Motor neuron (in vitro differentiated cells): ENCODE results near the gene NUP98. TPM values are rescaled to one million over a fixed set of nuclear protein-coding genes. Genes with fewer than 3 reads are reported as not detected.
"Not testable (repeated sequence)": the region's sequence is repeated elsewhere in the genome, so short reads cannot be mapped to it uniquely, and the experiment has no call there.

Source experiments
- ATAC-seq, 8 experiments: fragments of 200-7000 bp; cut with Tn5 transposase; replicated peaks in 6 of 8; 2 replicates each; pipeline ENCODE4 v1.8.0; 2021; ENCODE audit warnings: mild to moderate bottlenecking in 8 of 8, moderate library complexity in 8 of 8
- H3K27ac ChIP-seq, 2 donors: fragments of 250-450 bp; sonication (Bioruptor Pico); 2 replicates each; pipeline ENCODE4 v1.9.0; 2021; ENCODE audit warnings: antibody characterized with exemption in 2 of 2, mild to moderate bottlenecking in 2 of 2, moderate library complexity in 1 of 2
- H3K4me1 ChIP-seq, 2 donors: fragments of 250-450 bp; sonication (Bioruptor Pico); replicated peaks in 1 of 2; 2 replicates each; pipeline ENCODE4 v1.6.1; 2021; ENCODE audit warnings: antibody characterized with exemption in 2 of 2, mild to moderate bottlenecking in 2 of 2, moderate library complexity in 1 of 2
- H3K4me3 ChIP-seq, 5 donors: fragments of 250-450 bp; sonication (Bioruptor Pico); 2 replicates each; pipeline ENCODE4 v1.9.0; 2021; ENCODE audit warnings: antibody characterized with exemption in 5 of 5, mild to moderate bottlenecking in 5 of 5, moderate library complexity in 4 of 5
- WGBS, 10 experiments: fragments of 450-650 bp; shearing (Covaris generic); methylation state at CpG; one replicate each; pipeline ENCODE4 v1.0.0; 2022; 5-methylcytosine and 5-hydroxymethylcytosine counted together
- in situ Hi-C, 9 experiments: fragments of 400-800 bp; cut with MboI; loops; one replicate each; pipeline ENCODE4 v1.15.0; 2021; ENCODE audit warnings: low sequenced_read_pairs in 9 of 9, low pct_unique_long_range_greater_than_20kb in 2 of 9; ENCODE audit not compliant: unreplicated experiment in 9 of 9
- total RNA-seq, 8 experiments: library from RNA; unstranded; fragments of 300-600 nt; gene quantifications; 2 replicates each; pipeline versions ENCODE4 v1.2.3 to v1.2.4, GENCODE V29; 2022

The NUP98 gene
- total RNA-seq, 8 experiments from 2014 or later, result 27.0 to 115 (median 50.0) TPM

- no peak overlapping the region for H3K27ac ChIP-seq
- ATAC-seq, result peak in 1 of 8 experiments; percentile 6
- H3K4me3 ChIP-seq, result no peak overlapping the region
- peaks cover 0 to 2% of the 10 kb centered on the region in 2 donors for H3K4me1 ChIP-seq
- 35 to 100% (median 51%) methylated on average over 1 to 6 of the region's 8 CpGs for WGBS, 10 experiments
- in situ Hi-C loops, result no loop called here
Measured at GRCh38 chr11:3786781-3787428, 10.4 kb downstream of the NUP98 start.

- peaks cover 0 to 2% of the 10 kb centered on the region in 2 donors for H3K4me1 ChIP-seq
- in situ Hi-C loops, result no loop called here
- 60 to 100% (median 97%) methylated on average over 1 to 4 of the region's 4 CpGs; no CpG with 5 or more reads in 1 of the 10 experiments for WGBS, 10 experiments
- ATAC-seq, result no peak
- no peak overlapping the region for H3K27ac ChIP-seq
- no peak overlapping the region for H3K4me3 ChIP-seq
Measured at GRCh38 chr11:3783611-3784010, 13.7 kb downstream of the NUP98 start.

GRCh38 chr11:3782963-3783362, 14.4 kb downstream of the NUP98 start:
- no peak overlapping the region for H3K4me3 ChIP-seq

GRCh38 chr11:3781423-3781822, 15.9 kb downstream of the NUP98 start:
- no peak overlapping the region for H3K4me3 ChIP-seq
- H3K4me1 ChIP-seq, result no peaks in the 10 kb centered on the region
- H3K27ac ChIP-seq, result no peak overlapping the region
- ATAC-seq, result peak in 3 of 8 experiments; percentile 17 to 75 (median 67)
- in situ Hi-C loops, result no loop called here
- 4 to 100% (median 78%) methylated on average over 1 to 2 of the region's 2 CpGs for WGBS, 10 experiments

More at GRCh38 chr11:3782963-3783362, 14.4 kb downstream of the NUP98 start:
- no peak overlapping the region for H3K27ac ChIP-seq
- in situ Hi-C loops, result no loop called here
- no peak for ATAC-seq
- peaks cover 0 to 2% of the 10 kb centered on the region in 2 donors for H3K4me1 ChIP-seq
- WGBS, 10 experiments, result 75 to 100% (median 80%) methylated on average over 1 to 2 of the region's 5 CpGs; no CpG with 5 or more reads in 3 of the 10 experiments

GRCh38 chr11:3775736-3776406, 21.5 kb downstream of the NUP98 start:
- H3K4me3 ChIP-seq, result no peak overlapping the region
- 56 to 100% (median 91%) methylated on average over 1 to 7 of the region's 7 CpGs for WGBS, 10 experiments
- ATAC-seq, result peak in 1 of 8 experiments; percentile 60
- in situ Hi-C loops, result no loop called here
- no peaks in the 10 kb centered on the region for H3K4me1 ChIP-seq
- no peak overlapping the region for H3K27ac ChIP-seq

- in situ Hi-C loops, result no loop called here
- WGBS, 10 experiments, result 83 to 100% (median 94%) methylated on average over 2 to 4 of the region's 4 CpGs; no CpG with 5 or more reads in 4 of the 10 experiments
- Histone ChIP-seq H3K27ac (no peak overlapping the region), H3K4me3 (no peak overlapping the region), H3K4me1 (no peaks in the 10 kb centered on the region)
- ATAC-seq, result no peak
Measured at GRCh38 chr11:3773180-3773579, 24.2 kb downstream of the NUP98 start.

- Histone ChIP-seq H3K4me1 (no peaks in the 10 kb centered on the region), H3K4me3 (no peak overlapping the region), H3K27ac (no peak overlapping the region)
- WGBS, 10 experiments, result 60 to 100% (median 87%) methylated on average over 1 to 3 of the region's 3 CpGs
- ATAC-seq, result no peak
- in situ Hi-C loops, result no loop called here
Measured at GRCh38 chr11:3767536-3767935, 29.8 kb downstream of the NUP98 start.

GRCh38 chr11:3766836-3767235, 30.5 kb downstream of the NUP98 start:
- in situ Hi-C loops, result not testable (repeated sequence)

GRCh38 chr11:3764266-3764665, 33.1 kb downstream of the NUP98 start:
- Histone ChIP-seq H3K4me1 (no peaks in the 10 kb centered on the region), H3K27ac (no peak overlapping the region), H3K4me3 (no peak overlapping the region)
- WGBS, 10 experiments, result 94 to 100% (median 100%) methylated on average over 1 to 4 of the region's 4 CpGs; no CpG with 5 or more reads in 3 of the 10 experiments
- ATAC-seq, result no peak
- in situ Hi-C loops, result no loop called here

More at GRCh38 chr11:3766836-3767235, 30.5 kb downstream of the NUP98 start:
- not testable (repeated sequence) for H3K4me1 ChIP-seq, H3K4me3 ChIP-seq, H3K27ac ChIP-seq, ATAC-seq
- WGBS, 10 experiments, result 82 to 100% (median 94%) methylated on average over 1 to 9 of the region's 9 CpGs; no CpG with 5 or more reads in 1 of the 10 experiments

GRCh38 chr11:3755151-3755550, 42.2 kb downstream of the NUP98 start:
- 90 to 100% (median 93%) methylated on average over 4 to 6 of the region's 6 CpGs for WGBS, 10 experiments
- Histone ChIP-seq H3K27ac (no peak overlapping the region), H3K4me3 (no peak overlapping the region), H3K4me1 (no peaks in the 10 kb centered on the region)
- no peak for ATAC-seq
- in situ Hi-C loops, result no loop called here

- Histone ChIP-seq H3K27ac (no peak overlapping the region), H3K4me3 (no peak overlapping the region), H3K4me1 (no peaks in the 10 kb centered on the region)
- WGBS, 10 experiments, result 92 to 100% (median 100%) methylated on average over 2 of the region's 2 CpGs; no CpG with 5 or more reads in 4 of the 10 experiments
- no peak for ATAC-seq
- in situ Hi-C loops, result no loop called here
Measured at GRCh38 chr11:3753110-3753509, 44.2 kb downstream of the NUP98 start.

- in situ Hi-C loops, result no loop called here
- Histone ChIP-seq H3K4me3 (no peak overlapping the region), H3K4me1 (no peaks in the 10 kb centered on the region), H3K27ac (no peak overlapping the region)
- WGBS, 10 experiments, result 0 to 100% (median 42%) methylated on average over 1 of the region's 1 CpG; no CpG with 5 or more reads in 4 of the 10 experiments
- peak in 4 of 8 experiments; percentile 62 to 98 (median 86) for ATAC-seq
Measured at GRCh38 chr11:3747704-3748103, 49.6 kb downstream of the NUP98 start.

- no peak overlapping the region for H3K4me3 ChIP-seq
- in situ Hi-C loops, result no loop called here
- H3K27ac ChIP-seq, result no peak overlapping the region
- no peaks in the 10 kb centered on the region for H3K4me1 ChIP-seq
- ATAC-seq, result no peak
- 73 to 97% (median 93%) methylated on average over 3 to 5 of the region's 5 CpGs for WGBS, 10 experiments
Measured at GRCh38 chr11:3745161-3745560, 52.2 kb downstream of the NUP98 start.
